NOMO-1 treated with dmso at 0.1 percent for 144 hours (cell line): ENCODE results near the gene SRPRA.
"Not testable (repeated sequence)": the region's sequence is repeated elsewhere in the genome, so short reads cannot be mapped to it uniquely, and the experiment has no call there.

Experiments used
- DNase-seq: peaks from one replicate; lab custom pipeline; 2025; ENCODE audit not compliant: unreplicated experiment; lab: John Stamatoyannopoulos, UW

SRPRA gene, protein sequence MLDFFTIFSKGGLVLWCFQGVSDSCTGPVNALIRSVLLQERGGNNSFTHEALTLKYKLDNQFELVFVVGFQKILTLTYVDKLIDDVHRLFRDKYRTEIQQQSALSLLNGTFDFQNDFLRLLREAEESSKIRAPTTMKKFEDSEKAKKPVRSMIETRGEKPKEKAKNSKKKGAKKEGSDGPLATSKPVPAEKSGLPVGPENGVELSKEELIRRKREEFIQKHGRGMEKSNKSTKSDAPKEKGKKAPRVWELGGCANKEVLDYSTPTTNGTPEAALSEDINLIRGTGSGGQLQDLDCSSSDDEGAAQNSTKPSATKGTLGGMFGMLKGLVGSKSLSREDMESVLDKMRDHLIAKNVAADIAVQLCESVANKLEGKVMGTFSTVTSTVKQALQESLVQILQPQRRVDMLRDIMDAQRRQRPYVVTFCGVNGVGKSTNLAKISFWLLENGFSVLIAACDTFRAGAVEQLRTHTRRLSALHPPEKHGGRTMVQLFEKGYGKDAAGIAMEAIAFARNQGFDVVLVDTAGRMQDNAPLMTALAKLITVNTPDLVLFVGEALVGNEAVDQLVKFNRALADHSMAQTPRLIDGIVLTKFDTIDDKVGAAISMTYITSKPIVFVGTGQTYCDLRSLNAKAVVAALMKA

GRCh38 chr11:126268708-126269579 lies at the start of gene SRPRA, which contains the start of gene FOXRED1:
Gene SRPRA (minus strand): TSS chr11:126268895. CDS start chr11:126268804, 91 bp downstream.
Gene FOXRED1 (plus strand): TSS chr11:126269154. CDS start chr11:126269207, 53 bp downstream.
- peak; percentile 98 for DNase-seq

DNA sequence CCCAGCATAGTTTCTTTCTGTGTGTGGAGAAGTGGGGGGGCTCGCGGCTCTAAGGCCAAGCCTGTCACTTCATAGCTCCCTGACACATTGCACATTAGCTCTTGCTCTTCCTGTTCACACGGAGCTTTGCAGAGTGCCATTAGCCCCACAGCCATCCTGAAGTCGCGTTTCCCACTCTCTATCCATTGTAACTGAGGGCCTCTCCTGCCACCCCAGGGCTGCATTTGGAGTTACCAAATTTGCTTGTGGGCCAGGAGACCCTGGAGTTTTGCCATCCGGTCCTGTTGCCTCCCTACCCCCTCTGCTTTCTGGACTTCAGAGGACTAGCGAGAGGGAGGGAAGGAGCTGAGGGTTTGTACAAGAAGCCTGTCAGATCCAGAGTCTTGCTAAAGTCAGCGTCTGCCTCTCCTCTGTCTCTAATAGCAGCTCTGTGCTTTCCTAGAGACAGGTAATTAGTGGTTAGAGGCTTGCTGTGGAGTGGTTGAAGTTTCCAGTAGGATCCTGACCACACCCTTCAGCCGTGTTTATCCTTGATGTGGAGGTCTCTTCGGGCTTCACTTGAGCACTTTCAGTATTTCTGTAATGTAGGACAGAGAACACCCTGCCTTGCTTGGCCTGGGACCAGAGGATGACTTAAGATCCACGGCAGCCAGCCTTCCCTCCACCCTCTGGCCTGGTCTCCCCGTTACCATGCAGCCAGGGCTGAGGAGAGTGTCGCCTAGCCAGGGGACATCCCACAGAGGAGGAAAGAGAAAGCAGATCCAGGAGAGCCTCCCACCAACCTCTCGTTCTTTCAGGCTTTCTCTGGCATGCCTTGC lies 49.3 kb upstream of the SRPRA start:
- no peak for DNase-seq

- DNase-seq, result no peak
Observed at GRCh38 chr11:126317432-126317755, 48.7 kb upstream of the SRPRA start.

DNA sequence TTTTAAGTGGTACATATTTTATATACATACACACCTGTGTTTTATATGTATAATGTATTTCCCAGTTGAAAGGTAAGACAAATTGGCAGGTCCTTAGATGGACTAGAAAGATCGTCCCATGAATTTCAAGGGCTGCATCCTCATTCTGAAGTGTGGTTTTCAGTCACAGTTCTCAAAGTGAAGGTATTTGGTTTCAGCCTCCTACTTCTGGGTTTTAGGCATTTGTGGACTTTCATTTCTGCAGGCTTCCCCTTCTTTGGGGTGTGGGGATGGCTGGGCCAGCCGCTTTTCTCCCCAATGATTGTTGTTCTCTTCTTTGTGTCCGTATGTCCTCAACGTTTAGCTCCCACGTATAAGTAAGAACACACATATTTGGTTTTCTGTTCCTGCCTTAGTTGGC lies 45.1 kb upstream of the SRPRA start:
- peak; percentile 14 for DNase-seq

GRCh38 chr11:126312961-126313360 lies 44.3 kb upstream of the SRPRA start:
- DNase-seq, result no peak

GRCh38 chr11:126311401-126312291 lies 43.0 kb upstream of the SRPRA start:
- DNase-seq, result peak; percentile 77

DNA sequence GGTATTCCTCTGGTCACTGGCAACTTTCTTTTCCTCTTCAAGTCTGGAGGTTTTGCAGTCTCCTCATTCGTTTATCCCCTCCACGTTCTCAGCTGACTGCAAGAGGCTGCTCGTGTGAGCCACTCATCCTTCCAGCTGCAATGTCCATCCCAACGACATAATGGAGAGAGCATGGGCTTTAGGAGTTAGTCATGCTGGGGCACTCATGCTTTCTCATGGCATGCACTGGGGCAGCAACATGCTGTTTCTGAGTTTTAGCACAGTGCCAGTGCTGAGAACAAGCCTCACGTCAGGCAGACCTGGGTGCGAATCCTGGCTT lies 42.3 kb upstream of the SRPRA start:
- DNase-seq, result no peak

GRCh38 chr11:126310200-126310991 lies 41.7 kb upstream of the SRPRA start:
- peak; percentile 31 for DNase-seq

- not testable (repeated sequence) for DNase-seq
Observed at GRCh38 chr11:126308771-126309170, 40.1 kb upstream of the SRPRA start.

DNA sequence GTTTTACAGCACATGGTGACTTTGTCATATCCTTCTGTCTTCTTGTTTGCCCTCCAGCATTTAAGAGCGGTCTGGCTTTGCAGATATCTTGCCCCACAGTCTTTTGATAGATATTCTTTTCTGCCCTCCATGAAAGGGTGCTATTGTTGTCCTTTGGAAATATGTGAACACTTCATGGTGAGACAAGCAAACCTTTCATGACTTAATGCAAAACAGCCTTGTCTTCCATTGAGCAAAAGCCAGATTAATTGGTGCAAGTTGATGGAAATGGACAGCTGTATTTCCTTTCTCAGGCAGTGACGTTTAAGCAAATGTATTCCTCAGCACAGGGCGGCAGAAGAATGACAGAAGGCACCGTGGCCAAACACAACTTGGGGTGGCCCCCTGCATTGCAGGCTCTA lies 39.6 kb upstream of the SRPRA start:
- DNase-seq, result no peak

DNA sequence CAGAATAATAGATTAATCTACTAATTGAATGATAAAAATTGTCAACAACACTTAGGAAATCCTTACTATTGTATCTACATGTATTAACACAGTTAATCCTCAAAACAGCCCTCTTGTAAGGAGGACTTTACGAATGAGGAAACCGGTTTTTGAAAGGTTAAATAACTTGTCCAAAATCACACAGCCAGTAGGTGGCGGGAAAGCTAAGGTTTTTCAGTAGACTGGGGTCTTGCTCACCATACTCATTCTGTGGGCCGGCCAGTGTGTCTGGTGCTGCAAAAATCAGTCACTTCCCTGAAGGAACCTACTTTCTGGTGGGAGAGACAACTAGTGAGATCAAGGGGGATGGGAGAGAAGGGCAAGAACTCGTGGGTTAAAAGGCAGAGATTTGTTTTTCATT lies 39.0 kb upstream of the SRPRA start:
- DNase-seq, result peak; percentile 63

GRCh38 chr11:126305699-126306098 lies 37.0 kb upstream of the SRPRA start:
- DNase-seq, result no peak

- no peak for DNase-seq
Observed at GRCh38 chr11:126304457-126305075, 35.9 kb upstream of the SRPRA start.

GRCh38 chr11:126303623-126304456 lies 35.1 kb upstream of the SRPRA start, which contains the start of gene DCPS:
Gene DCPS (plus strand): TSS chr11:126304060. CDS start chr11:126304081, 21 bp downstream.
- DNase-seq, result peak; percentile 80

GRCh38 chr11:126297004-126297403 lies 28.3 kb upstream of the SRPRA start:
- no peak for DNase-seq

GRCh38 chr11:126293726-126294125 lies 25.0 kb upstream of the SRPRA start:
- DNase-seq, result no peak

DNA sequence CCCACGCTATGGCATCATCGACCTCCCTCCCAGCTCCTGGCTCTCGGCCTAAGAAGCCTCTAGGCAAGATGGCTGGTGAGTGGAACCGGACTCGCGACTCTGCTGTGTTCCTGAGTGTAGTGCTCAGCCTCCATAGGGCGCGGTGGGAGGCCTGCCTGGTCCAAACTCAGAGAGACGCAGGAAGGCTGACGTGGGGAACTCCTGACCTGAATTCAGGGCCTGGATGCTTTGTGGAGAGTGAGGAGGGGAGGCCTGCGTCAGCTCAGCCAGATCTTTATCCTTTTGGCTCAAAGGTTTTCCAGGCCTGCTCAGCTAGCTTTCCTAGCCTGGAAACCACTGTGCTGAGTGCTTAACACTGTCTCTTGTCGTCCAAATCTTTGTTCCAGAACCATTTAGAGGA lies 22.2 kb upstream of the SRPRA start:
- DNase-seq, result no peak

- no peak for DNase-seq
Observed at GRCh38 chr11:126288237-126288636, 19.5 kb upstream of the SRPRA start.
